Pancreas (tissue), 10 donors: Measurements from ENCODE around the gene C14orf119. TPM values are rescaled to one million over a fixed set of nuclear protein-coding genes. Genes with fewer than 3 reads are reported as not detected.
A peak's percentile ranks its signal among the peaks of the same experiment; 100 is the strongest.

Source experiments
- ATAC-seq, 4 donors: fragments of 200-7000 bp; cut with Tn5 transposase; one replicate each; pipeline versions ENCODE4 v1.8.0 to v1.9.1; 2020; ENCODE audit warnings: mild to moderate bottlenecking in 4 of 4, moderate library complexity in 4 of 4
- DNase-seq, 6 donors: peaks; one replicate each; pipeline ENCODE4 v3.0.0-alpha.2; 2020
- FAIRE-seq: peaks from 2 replicates; lab custom pipeline; 2012; peaks lifted over from hg19 to GRCh38; lab: Jason Lieb, UNC
- H3K27ac ChIP-seq, 4 donors: fragments of 200-600 bp; sonication (generic); 1 replicate in 3 of 4; 2 replicates in 1 of 4; pipeline versions ENCODE4 v1.5.0 to v1.8.0; 2020
- H3K27me3 ChIP-seq, 4 donors: fragments of 200-600 bp; one replicate each; pipeline ENCODE4 v1.8.0; 2021
- H3K36me3 ChIP-seq, 3 donors: fragments of 200-600 bp; sonication (generic) in 1 of 3; one replicate each; pipeline versions ENCODE4 v1.5.0 to v1.8.0; 2020 to 2021
- H3K4me1 ChIP-seq, 3 donors: fragments of 200-600 bp; one replicate each; pipeline ENCODE4 v1.8.0; 2021
- H3K4me3 ChIP-seq, 4 donors: fragments of 200-600 bp; sonication (generic) in 2 of 4; one replicate each; pipeline versions ENCODE4 v1.5.0 to v1.8.0; 2020 to 2021
- H3K9me3 ChIP-seq, 4 donors: fragments of 200-600 bp; one replicate each; pipeline ENCODE4 v1.8.0; 2021
- CTCF ChIP-seq, 4 donors: fragments of 200-600 bp; sonication (generic) in 3 of 4; IDR thresholded peaks; one replicate each; pipeline versions ENCODE4 v1.5.0 to v1.8.0; 2021; ENCODE audit warnings: antibody characterized with exemption in 4 of 4
- WGBS, 2 donors: extraction: QIAGEN DNeasy Blood & Tissue Kit; methylation state at CpG; one replicate each; pipeline ENCODE4 v1.1.7; 2013; 5-methylcytosine and 5-hydroxymethylcytosine counted together
- intact Hi-C, 3 donors: fragments of 100-400 bp; cut with DNase I; formaldehyde crosslinking; loops; one replicate each; pipeline versions ENCODE4 v1.11.1 to v1.14.2; 2022
- polyA plus RNA-seq, 2 donors: library from polyadenylated mRNA; stranded (reverse); fragments of 200-250 nt; gene quantifications; one replicate each; pipeline ENCODE4 v1.2.3, GENCODE V29; 2013
- total RNA-seq, 6 donors: library from RNA; stranded (reverse); fragmentation: NEBNext Ultra II Directional in 4 of 6; extraction: Animal tissue kit (Norgen Biotek cat#: 25700) in 4 of 6; gene quantifications; one replicate each; pipeline versions ENCODE4 v1.2.1 to v1.2.4, GENCODE V29; 2021 to 2023
- donor health status: healthy with polysubstance abuse.
- donor health status: DM: no; HTN: no; CAD: no; lungs with moderate emphysema.
- donor health status: DM: no; HTN: no; CAD: no.
- donor health status: control.
- donor health status: control.
- donor health status: Bipolar disorder and iron deficiency.
- donor health status: DM: yes; HTN: yes; CAD: no.
- donor health status: DM: no; HTN: no; CAD: no.
- donor health status: DM: no; HTN: no; CAD: no.
- donor health status: DM: yes; HTN: yes; CAD: no.

The C14orf119 gene
- total and polyA plus RNA-seq, 8 donors, result 7.5 to 22.7 (median 13.6) TPM

- FAIRE-seq, result no peak
- no peaks in the 10 kb centered on the region for H3K9me3 ChIP-seq
- ATAC-seq, result peak; percentile 2 to 60 (median 36)
- H3K27me3 ChIP-seq, result no peaks in the 10 kb centered on the region
- peaks cover 0 to 12% (median 4%) of the 10 kb centered on the region in 3 donors for H3K4me1 ChIP-seq
- H3K4me3 ChIP-seq, result no peak overlapping the region
- H3K36me3 ChIP-seq, result no peaks in the 10 kb centered on the region
- H3K27ac ChIP-seq, result no peak overlapping the region
- WGBS, 2 donors, result 23 to 24% methylated on average over 8 of the region's 8 CpGs
- peak; percentile 66 to 94 (median 89) for DNase-seq
- intact Hi-C loops, result loop anchor here in 1 of 3 donors (10.0 kb wide), 1 partner anchor 61 kb away; the partner anchor contains the start of gene SLC7A8
- no peak for TF ChIP-seq CTCF (IDR thresholded peaks at IDR 0.05)
Measured at GRCh38 chr14:23123419-23123818, 28.1 kb downstream of the C14orf119 start.

- Histone ChIP-seq H3K27ac (no peak overlapping the region), H3K27me3 (no peaks in the 10 kb centered on the region), H3K36me3 (no peaks in the 10 kb centered on the region), H3K4me3 (no peak overlapping the region), H3K4me1 (peaks cover 0 to 12% (median 4%) of the 10 kb centered on the region in 3 donors), H3K9me3 (no peaks in the 10 kb centered on the region)
- no peak for TF ChIP-seq CTCF (IDR thresholded peaks at IDR 0.05)
- 84 to 87% methylated on average over 13 of the region's 13 CpGs for WGBS, 2 donors
- FAIRE-seq (no peak), ATAC-seq (no peak), DNase-seq (no peak)
- intact Hi-C loops, result loop anchor here in 1 of 3 donors (10.0 kb wide), 1 partner anchor 60 kb away; the partner anchor contains the start of gene SLC7A8
Measured at GRCh38 chr14:23124337-23124954, 29.1 kb downstream of the C14orf119 start.

GRCh38 chr14:23125011-23125410 is 29.7 kb downstream of the C14orf119 start:
- TF ChIP-seq CTCF (IDR thresholded peaks at IDR 0.05), result no peak
- H3K27me3 ChIP-seq, result no peaks in the 10 kb centered on the region
- H3K27ac ChIP-seq, result no peak overlapping the region
- intact Hi-C loops, result loop anchor here in 1 of 3 donors (10.0 kb wide), 1 partner anchor 60 kb away; the partner anchor contains the start of gene SLC7A8
- DNase-seq (no peak), ATAC-seq (no peak), FAIRE-seq (no peak)
- no peaks in the 10 kb centered on the region for H3K9me3 ChIP-seq
- 55 to 67% methylated on average over 3 of the region's 3 CpGs for WGBS, 2 donors
- H3K4me1 ChIP-seq, result peaks cover 0 to 12% (median 4%) of the 10 kb centered on the region in 3 donors
- H3K4me3 ChIP-seq, result no peak overlapping the region
- H3K36me3 ChIP-seq, result no peaks in the 10 kb centered on the region

- H3K9me3 ChIP-seq, result no peaks in the 10 kb centered on the region
- intact Hi-C loops, result loop anchor here in 1 of 3 donors (10.0 kb wide), 1 partner anchor 59 kb away; the partner anchor contains the start of gene SLC7A8
- no peak for TF ChIP-seq CTCF (IDR thresholded peaks at IDR 0.05)
- no peak for DNase-seq
- no peak for FAIRE-seq
- H3K36me3 ChIP-seq, result no peaks in the 10 kb centered on the region
- H3K4me3 ChIP-seq, result no peak overlapping the region
- no peak for ATAC-seq
- H3K27me3 ChIP-seq, result no peaks in the 10 kb centered on the region
- H3K4me1 ChIP-seq, result peaks cover 0 to 11% (median 2%) of the 10 kb centered on the region in 3 donors
- WGBS, 2 donors, result 82 to 84% methylated on average over 9 of the region's 9 CpGs
- H3K27ac ChIP-seq, result no peak overlapping the region
Measured at GRCh38 chr14:23125933-23126524, 30.7 kb downstream of the C14orf119 start.
